IMR-90 (cell line): ENCODE measurements around the gene BDNF. TPM values are rescaled to one million over a fixed set of nuclear protein-coding genes. Genes with fewer than 3 reads are reported as not detected.

Experiments
- ATAC-seq: fragments of 200-7000 bp; cut with Tn5 transposase; 2 replicates; pipeline ENCODE4 v1.9.1; 2020; ENCODE audit warnings: low read depth, mild to moderate bottlenecking, moderate library complexity
- BruUV-seq: library from RNA; stranded (reverse); fragments of 400-500 nt; replicated peaks from 2 replicates; lab custom pipeline; 2021; lab: Mats Ljungman, UMichigan
- CTCF ChIA-PET: fragments of 300-600 bp; formaldehyde crosslinking; extraction: SDS; loops from one replicate; lab custom pipeline; 2021; ENCODE audit warnings: antibody characterized with exemption; lab: Yijun Ruan, JAX
- POLR2A ChIA-PET: fragments of 300-600 bp; sonication (Branson Sonifier 250); formaldehyde crosslinking; loops from one replicate; lab custom pipeline; 2022; ENCODE audit warnings: antibody characterized with exemption; ENCODE audit not compliant: unreplicated experiment; lab: Charles Lee
- DNase-seq: peaks from one replicate; pipeline ENCODE4 v3.0.0; 2013
- H2AFZ ChIP-seq: replicated peaks from 2 replicates; pipeline ENCODE3; 2013; ENCODE audit warnings: low read length, mild to moderate bottlenecking; ENCODE audit not compliant: poor library complexity
- H2AK5ac ChIP-seq: 2 replicates; pipeline ENCODE4 v1.6.1; 2013; ENCODE audit warnings: low read depth, low read length, inconsistent platforms
- H2AK9ac ChIP-seq: replicated peaks from 2 replicates; pipeline ENCODE3; 2013; ENCODE audit warnings: mild to moderate bottlenecking, low read depth, low read length, moderate library complexity; ENCODE audit not compliant: poor library complexity
- H2BK120ac ChIP-seq: 2 replicates; pipeline ENCODE4 v1.6.1; 2013; ENCODE audit warnings: low read depth, low read length, inconsistent platforms
- H2BK15ac ChIP-seq: 3 replicates; pipeline ENCODE4 v1.6.1; 2013; ENCODE audit warnings: low read depth, low read length, inconsistent platforms
- H2BK20ac ChIP-seq: 2 replicates; pipeline ENCODE4 v1.6.1; 2013; ENCODE audit warnings: low read depth, mild to moderate bottlenecking, inconsistent platforms, low read length, moderate library complexity
- H2BK5ac ChIP-seq: 2 replicates; pipeline ENCODE4 v1.6.1; 2013; ENCODE audit warnings: mild to moderate bottlenecking, low read depth, low read length, inconsistent platforms; ENCODE audit not compliant: poor library complexity, severe bottlenecking
- H3K14ac ChIP-seq: replicated peaks from 2 replicates; pipeline ENCODE4 v1.6.1; 2013; ENCODE audit warnings: low read depth, low read length, inconsistent platforms
- H3K18ac ChIP-seq: 2 replicates; pipeline ENCODE4 v1.6.1; 2013; ENCODE audit warnings: low read depth, low read length, control low read depth
- H3K23ac ChIP-seq: 2 replicates; pipeline ENCODE4 v1.6.1; 2013; ENCODE audit warnings: low read depth, low read length, inconsistent platforms
- H3K27ac ChIP-seq: 2 replicates; pipeline ENCODE4 v1.5.1; 2013; ENCODE audit warnings: mild to moderate bottlenecking, control low read depth, low read length; ENCODE audit not compliant: insufficient read depth
- H3K27me3 ChIP-seq: 2 replicates; pipeline ENCODE4 v1.6.1; 2013; ENCODE audit warnings: low read length; ENCODE audit not compliant: control insufficient read depth, insufficient read depth
- H3K36me3 ChIP-seq: 2 replicates; pipeline ENCODE4 v1.6.1; 2013; ENCODE audit warnings: low read length, mixed read lengths; ENCODE audit not compliant: control insufficient read depth, insufficient read depth
- H3K4ac ChIP-seq: 2 replicates; pipeline ENCODE4 v1.6.1; 2013; ENCODE audit warnings: low read depth, low read length, inconsistent platforms
- H3K4me1 ChIP-seq: 2 replicates; pipeline ENCODE4 v1.6.1; 2013; ENCODE audit warnings: low read length, mixed read lengths; ENCODE audit not compliant: control insufficient read depth, insufficient read depth
- H3K4me2 ChIP-seq: 2 replicates; pipeline ENCODE4 v1.6.1; 2013; ENCODE audit warnings: low read depth, mild to moderate bottlenecking, control low read depth, low read length, moderate library complexity
- H3K4me3 ChIP-seq: 2 replicates; pipeline ENCODE4 v1.5.1; 2013; ENCODE audit warnings: low read depth, mild to moderate bottlenecking, control low read depth, low read length, moderate library complexity; ENCODE audit not compliant: insufficient read depth
- H3K56ac ChIP-seq: 2 replicates; pipeline ENCODE4 v1.6.1; 2013; ENCODE audit warnings: low read length, inconsistent platforms; ENCODE audit not compliant: insufficient read depth; ENCODE audit errors: extremely low read depth
- H3K79me1 ChIP-seq, 2 experiments: 2 replicates each; pipeline ENCODE4 v1.6.1; 2013; ENCODE audit warnings: low read length in 2 of 2, inconsistent platforms in 1 of 2, low read depth in 1 of 2
- H3K9ac ChIP-seq: 2 replicates; pipeline ENCODE4 v1.6.1; 2013; ENCODE audit warnings: low read depth, low read length, control low read depth
- H3K9me1 ChIP-seq: 2 replicates; pipeline ENCODE4 v1.6.1; 2013; ENCODE audit warnings: low read length, inconsistent platforms; ENCODE audit not compliant: insufficient read depth
- H3K9me3 ChIP-seq: 2 replicates; pipeline ENCODE4 v1.6.1; 2013; ENCODE audit warnings: low read length; ENCODE audit not compliant: control insufficient read depth, insufficient read depth
- H4K20me1 ChIP-seq: 2 replicates; pipeline ENCODE4 v1.6.1; 2013; ENCODE audit warnings: low read length, inconsistent platforms; ENCODE audit not compliant: insufficient read depth
- H4K5ac ChIP-seq: 2 replicates; pipeline ENCODE4 v1.6.1; 2013; ENCODE audit warnings: mild to moderate bottlenecking, low read depth, low read length, control low read depth
- H4K8ac ChIP-seq, 2 experiments: 2 replicates each; pipeline ENCODE4 v1.6.1; 2013; ENCODE audit warnings: low read depth in 2 of 2, low read length in 2 of 2, control low read depth in 1 of 2, inconsistent platforms in 1 of 2
- H4K91ac ChIP-seq: 2 replicates; pipeline ENCODE4 v1.6.1; 2013; ENCODE audit warnings: low read depth, low read length, inconsistent platforms; ENCODE audit not compliant: insufficient read depth
- BHLHE40 ChIP-seq: fragments of 150-350 bp; IDR thresholded peaks from 2 replicates; pipeline ENCODE4 v1.6.1; 2016; ENCODE audit warnings: mild to moderate bottlenecking, low read depth, low read length
- CEBPB ChIP-seq: IDR thresholded peaks from 2 replicates; pipeline ENCODE4 v1.6.1; 2012; ENCODE audit warnings: low read depth, low read length, improper control_type of control experiment
- CHD1 ChIP-seq: IDR thresholded peaks from 2 replicates; pipeline ENCODE4 v1.6.1; 2012; ENCODE audit warnings: low read depth, low read length, improper control_type of control experiment
- CTCF ChIP-seq: conservative IDR thresholded peaks from 2 replicates; pipeline ENCODE4 v1.5.1; 2012; ENCODE audit warnings: mild to moderate bottlenecking, low read depth, low read length, improper control_type of control experiment
- ELK1 ChIP-seq: fragments of 150-350 bp; IDR thresholded peaks from 2 replicates; pipeline ENCODE4 v1.6.1; 2016; ENCODE audit warnings: low read depth, mild to moderate bottlenecking, low read length, moderate library complexity, borderline replicate concordance
- FOS ChIP-seq: fragments of 150-350 bp; IDR thresholded peaks from 2 replicates; pipeline ENCODE4 v1.6.1; 2016; ENCODE audit warnings: low read depth, low read length
- MAFK ChIP-seq: IDR thresholded peaks from 2 replicates; pipeline ENCODE4 v1.6.1; 2012; ENCODE audit warnings: low read depth, low read length, improper control_type of control experiment
- MAZ ChIP-seq: IDR thresholded peaks from 2 replicates; pipeline ENCODE4 v1.6.1; 2012; ENCODE audit warnings: low read depth, mild to moderate bottlenecking, low read length, improper control_type of control experiment, moderate library complexity, borderline replicate concordance
- MXI1 ChIP-seq: IDR thresholded peaks from 2 replicates; pipeline ENCODE4 v1.6.1; 2012; ENCODE audit warnings: low read depth, mild to moderate bottlenecking, low read length, moderate library complexity, borderline replicate concordance
- NFE2L2 ChIP-seq: fragments of 150-350 bp; IDR thresholded peaks from 2 replicates; pipeline ENCODE4 v1.6.1; 2016; ENCODE audit warnings: low read depth, mild to moderate bottlenecking, low read length
- POLR2A ChIP-seq: IDR thresholded peaks from 2 replicates; pipeline ENCODE4 v1.6.1; 2012; ENCODE audit warnings: mild to moderate bottlenecking, low read depth, low read length
- RAD21 ChIP-seq: IDR thresholded peaks from 2 replicates; pipeline ENCODE4 v1.6.1; 2012; ENCODE audit warnings: low read length, improper control_type of control experiment
- RCOR1 ChIP-seq: IDR thresholded peaks from 2 replicates; pipeline ENCODE4 v1.6.1; 2012; ENCODE audit warnings: mild to moderate bottlenecking, low read length, improper control_type of control experiment; ENCODE audit not compliant: insufficient replicate concordance
- RFX5 ChIP-seq: IDR thresholded peaks from 2 replicates; pipeline ENCODE4 v1.8.0; 2012; ENCODE audit warnings: low read depth, mild to moderate bottlenecking, low read length, moderate library complexity
- SMC3 ChIP-seq: fragments of 150-350 bp; IDR thresholded peaks from 2 replicates; pipeline ENCODE4 v1.6.1; 2016; ENCODE audit warnings: low read depth, mild to moderate bottlenecking, antibody characterized with exemption, low read length, moderate library complexity
- USF2 ChIP-seq: fragments of 150-350 bp; IDR thresholded peaks from 2 replicates; pipeline ENCODE4 v1.6.1; 2017; ENCODE audit warnings: mild to moderate bottlenecking, antibody characterized with exemption, low read length, low read depth
- dilution Hi-C: fragments of 300-500 bp; cut with HindIII; formaldehyde crosslinking; loops from one replicate; pipeline ENCODE4 v1.14.3; 2018; ENCODE audit warnings: low sequenced_read_pairs; ENCODE audit not compliant: unreplicated experiment
- in situ Hi-C: fragments of 300-500 bp; cut with MboI; formaldehyde crosslinking; loops from 3 replicates; pipeline ENCODE4 v1.14.3; 2019; ENCODE audit warnings: low sequenced_read_pairs, inconsistent platforms, mixed read lengths
- intact Hi-C: fragments of 100-400 bp; cut with micrococcal nuclease; formaldehyde crosslinking; loops from 2 replicates; pipeline ENCODE4 v1.10.0; 2022
- polyA plus RNA-seq, 3 experiments: library from polyadenylated mRNA; depleted of rRNA; stranded (reverse); fragments of >200 nt; gene quantifications; 2 replicates each; pipeline ENCODE4 v1.2.3, GENCODE V29; 2012; ENCODE audit warnings: low replicate concordance in 1 of 3
- total RNA-seq: library from RNA; depleted of rRNA; stranded (reverse); fragments of >200 nt; gene quantifications from 2 replicates; pipeline ENCODE4 v1.2.3, GENCODE V29; 2012

The BDNF gene
- total and polyA plus RNA-seq, 2 of the 4 experiments (the other 2 are of a cell fraction) = 94.8 to 152 TPM

GRCh38 chr11:27651711-27652110, 48.5 kb downstream of the BDNF start:
- Histone ChIP-seq H3K56ac (no peak overlapping the region), H3K4me3 (no peak overlapping the region), H3K9me3 (no peaks in the 10 kb centered on the region), H3K4me2 (no peak overlapping the region), H3K4ac (no peak overlapping the region), H3K9ac (no peak overlapping the region), H2BK120ac (no peak overlapping the region), H3K36me3 (peaks cover 25% of the 10 kb centered on the region), H2BK15ac (no peak overlapping the region), H2AK5ac (no peak overlapping the region), H3K27ac (no peak overlapping the region), H2BK20ac (no peak overlapping the region), H3K9me1 (peaks cover 12% of the 10 kb centered on the region; the same call in 1 of the 2 replicates), H2BK5ac (peak overlapping the region; percentile 7), H3K18ac (no peak overlapping the region), H3K14ac (no peak overlapping the region), H2AFZ (no peak overlapping the region), H4K91ac (no peak overlapping the region), H2AK9ac (no peak overlapping the region), H3K4me1 (peaks cover 2% of the 10 kb centered on the region; the same call in 1 of the 2 replicates), H4K20me1 (peaks cover 82% of the 10 kb centered on the region), H3K79me1 (peaks cover 13 to 28% of the 10 kb centered on the region in 2 experiments), H3K27me3 (no peaks in the 10 kb centered on the region), H4K5ac (no peak overlapping the region), H4K8ac (no peak overlapping the region), H3K23ac (no peak overlapping the region)
- DNase-seq = no peak
- intact Hi-C loops (no loop called here), dilution Hi-C loops (no loop called here), in situ Hi-C loops (no loop called here)
- ChIA-PET POLR2A (interaction anchor here (0.6 kb wide), 2 partner anchors 67 to 115 kb away, joined by 3 to 4 read pairs; no protein-coding TSS in a partner anchor), CTCF (no interaction called here)
- TF ChIP-seq RAD21 = no peak
- TF ChIP-seq RCOR1 = no peak
- no peak for TF ChIP-seq ELK1
- TF ChIP-seq MXI1 = no peak
- TF ChIP-seq USF2 = no peak
- TF ChIP-seq MAZ = no peak
- no peak for TF ChIP-seq CTCF
- TF ChIP-seq NFE2L2 = no peak
- no peak for TF ChIP-seq CEBPB
- TF ChIP-seq MAFK = no peak
- no peak for TF ChIP-seq SMC3
- no peak for TF ChIP-seq BHLHE40
- no peak for TF ChIP-seq CHD1
- no peak for TF ChIP-seq POLR2A
- TF ChIP-seq FOS = no peak
- no peak for TF ChIP-seq RFX5
- no TSS peak for BruUV-seq
- 0 out of 2 replicates have a peak, but pooled peaks have one; percentile 1 for ATAC-seq
